GM12864 (cell line): ENCODE data around the gene CFDP1.

Experiments used
- DNase-seq: peaks from one replicate; pipeline ENCODE4 v3.0.0-alpha.2; 2011; ENCODE audit warnings: low read depth
- H3K4me3 ChIP-seq: 2 replicates; pipeline ENCODE4 v1.5.1; 2011; ENCODE audit warnings: mild to moderate bottlenecking, low read depth, low read length, control low read depth
- CTCF ChIP-seq: IDR thresholded peaks from 2 replicates; pipeline ENCODE4 v1.5.1; 2011; ENCODE audit warnings: low read depth, mild to moderate bottlenecking, moderate library complexity, low read length, control low read depth, inconsistent platforms; ENCODE audit errors: missing control alignments

The CFDP1 gene

GRCh38 chr16:75343941-75344340 is 89.4 kb downstream of the CFDP1 start:
- no peak overlapping the region for H3K4me3 ChIP-seq
- DNase-seq, result no peak
- TF ChIP-seq CTCF, result no peak

- TF ChIP-seq CTCF, result no peak
- no peak for DNase-seq
- H3K4me3 ChIP-seq, result no peak overlapping the region
These were observed 90.0 kb downstream of the CFDP1 start for GRCh38 chr16:75343286-75343685.

- no peak overlapping the region for H3K4me3 ChIP-seq
- no peak for DNase-seq
- TF ChIP-seq CTCF, result no peak
These were observed 90.9 kb downstream of the CFDP1 start for GRCh38 chr16:75342308-75342811.

- TF ChIP-seq CTCF, result no peak
- DNase-seq, result no peak
- H3K4me3 ChIP-seq, result no peak overlapping the region
These were observed 91.6 kb downstream of the CFDP1 start for GRCh38 chr16:75341564-75342307.

GRCh38 chr16:75340741-75341491 is 92.4 kb downstream of the CFDP1 start:
- no peak overlapping the region for H3K4me3 ChIP-seq
- no peak for DNase-seq
- TF ChIP-seq CTCF, result no peak

DNA sequence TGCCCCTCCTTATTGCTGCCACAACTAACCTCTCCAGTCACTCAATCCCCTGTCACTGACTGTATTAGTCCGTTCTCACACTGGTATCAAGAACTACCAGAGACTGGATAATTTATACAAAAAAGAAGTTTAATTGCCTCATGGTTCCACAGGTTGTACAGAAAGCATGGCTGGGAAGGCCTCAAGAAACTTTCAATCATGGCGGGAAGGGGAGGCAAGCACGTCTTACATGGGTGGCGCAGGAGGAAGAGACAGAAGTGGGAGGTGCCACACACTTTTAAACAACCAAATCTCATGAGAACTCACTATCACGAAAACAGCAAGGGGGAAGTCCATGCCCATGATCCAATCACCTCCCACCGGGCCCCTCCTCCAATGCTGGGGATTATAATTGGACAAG is 95.9 kb downstream of the CFDP1 start:
- no peak overlapping the region for H3K4me3 ChIP-seq
- DNase-seq, result no peak
- TF ChIP-seq CTCF, result no peak

- no peak for TF ChIP-seq CTCF
- no peak for DNase-seq
- no peak overlapping the region for H3K4me3 ChIP-seq
These were observed 96.8 kb downstream of the CFDP1 start for GRCh38 chr16:75336521-75336920.
